Large intestine (tissue), 3 donors: Measurements from ENCODE around the gene ZBTB8A. TPM values are rescaled to one million over a fixed set of nuclear protein-coding genes. Genes with fewer than 3 reads are reported as not detected.
"Not testable (repeated sequence)": the region's sequence is repeated elsewhere in the genome, so short reads cannot be mapped to it uniquely, and the experiment has no call there.

Source experiments
- DNase-seq, 2 donors: peaks; one replicate each; pipeline versions ENCODE4 v3.0.0 to v3.0.0-alpha.2; 2013
- H3K27ac ChIP-seq: one replicate; pipeline ENCODE4 v1.5.1; 2013; ENCODE audit warnings: low read length
- H3K27me3 ChIP-seq: 2 replicates; pipeline ENCODE4 v1.6.1; 2013; ENCODE audit warnings: low read length; ENCODE audit not compliant: control insufficient read depth, insufficient read depth
- H3K36me3 ChIP-seq: 2 replicates; pipeline ENCODE4 v1.6.1; 2013; ENCODE audit warnings: low read length; ENCODE audit not compliant: control insufficient read depth, insufficient read depth
- H3K4me1 ChIP-seq: one replicate; pipeline ENCODE4 v1.6.1; 2013; ENCODE audit warnings: low read length; ENCODE audit not compliant: control insufficient read depth, insufficient read depth
- H3K4me3 ChIP-seq: one replicate; pipeline ENCODE4 v1.5.1; 2013; ENCODE audit warnings: low read length
- H3K9me3 ChIP-seq: one replicate; pipeline ENCODE4 v1.6.1; 2013; ENCODE audit warnings: mild to moderate bottlenecking, low read depth, low read length, moderate library complexity; ENCODE audit not compliant: control insufficient read depth
- WGBS: methylation state at CpG from one replicate; pipeline ENCODE4 v1.1.5; 2013; ENCODE audit warnings: low lambda C conversion rate; ENCODE audit not compliant: insufficient coverage; 5-methylcytosine and 5-hydroxymethylcytosine counted together
- polyA plus RNA-seq: library from polyadenylated mRNA; unstranded; fragments of 120-200 nt; gene quantifications from one replicate; pipeline ENCODE4 v1.2.1, GENCODE V29; 2013

ZBTB8A gene
- polyA plus RNA-seq, 1 donor, result 8.0 TPM

DNA sequence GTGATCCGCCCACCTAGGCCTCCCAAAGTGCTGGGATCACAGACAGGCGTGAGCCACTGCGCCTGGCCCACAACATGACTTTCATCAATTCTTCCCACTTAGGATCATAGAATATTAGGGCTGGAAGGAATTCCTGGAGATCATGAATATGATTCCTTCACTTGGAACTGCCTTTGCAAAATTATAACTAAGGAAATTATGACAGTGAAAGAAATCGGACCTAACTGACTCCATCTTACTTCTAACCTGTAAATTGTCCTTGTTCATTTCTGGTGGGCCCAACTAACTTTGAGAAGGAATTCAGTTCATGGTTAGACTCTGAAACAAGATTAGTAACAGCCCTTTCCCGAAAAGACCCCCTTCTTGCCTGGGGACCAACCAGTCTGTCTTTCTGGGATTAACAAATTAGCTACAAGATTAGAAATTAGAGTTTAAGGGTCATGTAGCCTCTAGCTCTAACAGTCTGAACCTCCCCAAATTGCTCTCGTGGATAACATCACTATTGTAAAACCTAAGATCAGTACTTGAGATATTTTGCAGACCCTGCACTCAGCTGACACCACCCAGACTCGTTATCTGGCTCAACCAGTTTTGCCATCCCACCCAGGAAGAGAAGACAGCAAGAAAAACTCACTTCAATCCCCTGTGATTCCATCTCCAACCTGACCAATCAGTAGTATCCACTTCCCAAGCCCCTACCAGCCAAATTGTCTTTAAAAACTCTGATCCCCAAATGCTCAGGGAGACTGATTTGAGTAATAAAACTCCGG is 96.5 kb downstream of the ZBTB8A start:
- Histone ChIP-seq H3K27ac (no peak overlapping the region), H3K4me3 (no peak overlapping the region), H3K27me3 (no peaks in the 10 kb centered on the region), H3K36me3 (peaks cover 17% of the 10 kb centered on the region), H3K4me1 (no peaks in the 10 kb centered on the region), H3K9me3 (no peaks in the 10 kb centered on the region)
- WGBS, result no CpG with 5 or more reads among the region's 8 CpGs
- DNase-seq, result no peak

DNA sequence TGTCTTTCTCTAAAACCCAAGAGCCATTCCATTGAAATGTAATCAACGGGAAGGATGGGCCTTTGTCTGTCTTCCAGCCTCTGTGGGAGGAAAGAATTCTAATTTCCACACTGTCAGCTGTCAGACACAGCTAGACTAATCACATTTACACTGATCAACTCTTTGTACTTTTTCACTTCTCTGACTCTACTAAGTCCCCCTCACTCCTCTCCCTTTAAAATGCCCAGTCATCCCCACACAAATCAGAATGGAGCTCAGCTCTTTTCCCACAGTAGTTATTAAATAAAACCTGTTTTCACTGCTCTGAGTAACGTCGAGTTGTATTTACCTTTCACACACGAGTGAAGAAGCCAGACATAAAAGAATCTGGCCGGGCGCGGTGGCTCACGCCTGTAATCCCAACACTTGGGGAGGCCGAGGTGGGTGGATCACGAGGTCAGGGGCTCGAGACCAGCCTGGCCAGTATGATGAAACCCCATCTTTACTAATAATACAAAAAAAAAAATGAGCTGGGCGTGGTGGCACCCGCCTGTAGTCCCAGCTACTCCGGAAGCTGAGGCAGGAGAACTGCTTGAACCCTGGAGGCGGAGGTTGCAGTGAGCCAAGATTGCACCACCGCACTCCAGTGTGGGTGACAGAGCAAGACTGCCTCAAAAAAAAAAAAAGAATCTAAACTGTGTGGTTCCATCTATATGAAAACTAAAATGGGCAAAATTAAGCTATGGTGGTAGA is 97.9 kb downstream of the ZBTB8A start:
- Histone ChIP-seq H3K27me3 (no peaks in the 10 kb centered on the region), H3K4me3 (no peak overlapping the region), H3K36me3 (peaks cover 15% of the 10 kb centered on the region), H3K9me3 (no peaks in the 10 kb centered on the region), H3K27ac (no peak overlapping the region), H3K4me1 (no peaks in the 10 kb centered on the region)
- 100% methylated on average over 1 of the region's 16 CpGs for WGBS
- no peak for DNase-seq

DNA sequence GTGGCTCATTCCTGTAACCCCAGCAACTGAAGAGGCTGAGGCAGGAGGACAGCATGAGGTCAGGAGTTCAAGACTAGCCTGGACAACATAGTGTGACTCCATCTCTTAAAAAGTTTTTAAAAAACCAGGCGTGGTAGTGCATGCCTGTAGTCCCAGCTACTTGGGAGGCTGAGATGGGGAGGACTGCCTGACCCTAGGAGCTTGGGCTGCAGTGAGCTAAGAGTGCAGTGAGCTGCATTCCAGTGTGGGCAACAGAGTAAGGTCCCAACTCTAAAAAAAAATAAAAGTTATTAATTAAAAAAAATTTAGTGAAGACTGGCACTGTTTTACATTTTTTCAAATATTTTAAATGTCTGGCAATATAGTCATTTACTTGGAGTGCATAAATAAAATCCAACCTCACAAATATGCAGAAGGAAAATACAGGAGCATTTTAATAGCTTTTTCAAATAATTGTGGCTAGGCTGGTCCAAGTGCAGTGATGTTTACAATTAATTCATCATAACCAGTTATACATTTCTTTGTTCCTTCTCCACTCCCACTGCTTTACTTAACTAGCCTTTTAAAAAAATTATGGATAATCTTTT is 100.4 kb downstream of the ZBTB8A start:
- H3K9me3 ChIP-seq, result no peaks in the 10 kb centered on the region
- peaks cover 6% of the 10 kb centered on the region for H3K36me3 ChIP-seq
- H3K27ac ChIP-seq, result no peak overlapping the region
- DNase-seq, result no peak
- no peaks in the 10 kb centered on the region for H3K4me1 ChIP-seq
- no peaks in the 10 kb centered on the region for H3K27me3 ChIP-seq
- no CpG with 5 or more reads among the region's 1 CpG for WGBS
- H3K4me3 ChIP-seq, result no peak overlapping the region

DNA sequence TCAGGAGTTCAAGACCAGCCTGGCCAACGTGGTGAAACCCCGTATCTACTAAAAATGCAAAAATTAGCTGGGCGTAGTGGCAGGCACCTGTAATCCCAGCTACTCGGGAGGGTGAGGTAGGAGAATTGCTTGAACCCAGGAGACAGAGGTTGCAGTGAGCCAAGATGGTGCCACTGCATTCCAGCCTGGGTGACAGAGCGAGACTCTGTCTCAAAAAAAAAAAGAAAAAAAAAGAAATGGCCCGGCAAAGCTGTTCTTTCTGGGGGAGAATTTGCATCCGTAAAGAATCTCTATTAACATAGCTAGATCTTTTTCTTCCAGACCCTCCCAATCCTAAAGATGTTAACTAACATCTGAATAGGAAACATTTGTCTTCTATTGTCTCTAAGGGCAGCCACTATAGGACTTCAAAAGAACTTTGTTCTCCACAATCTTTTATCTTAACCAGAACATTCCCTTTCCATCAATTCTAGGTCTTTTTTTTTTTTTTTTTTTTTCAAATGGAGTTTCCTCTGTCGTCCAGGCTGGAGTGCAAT is 103.1 kb downstream of the ZBTB8A start:
- not testable (repeated sequence) for DNase-seq, H3K4me1 ChIP-seq, H3K27me3 ChIP-seq, H3K9me3 ChIP-seq, H3K36me3 ChIP-seq, H3K4me3 ChIP-seq, H3K27ac ChIP-seq
- WGBS, result no CpG with 5 or more reads among the region's 8 CpGs

DNA sequence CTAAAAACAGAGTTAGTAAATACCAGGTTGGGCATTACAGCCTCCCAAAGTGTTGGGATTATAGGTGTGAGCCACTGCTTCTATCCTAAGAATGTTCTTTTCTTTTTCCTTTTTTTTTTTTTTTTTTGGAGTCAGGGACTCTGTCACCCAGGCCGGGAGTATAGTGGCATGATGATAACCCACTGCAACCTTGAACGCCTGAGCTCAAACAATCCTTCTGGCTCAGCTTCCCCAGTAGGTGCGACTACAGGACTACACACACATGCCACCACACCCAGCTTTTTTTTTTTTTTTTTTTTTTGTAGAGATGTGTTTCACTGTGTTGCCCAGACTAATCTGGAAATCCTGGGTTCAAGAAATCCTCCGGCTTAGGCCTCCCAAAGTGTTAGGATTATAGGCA is 105.2 kb downstream of the ZBTB8A start:
- WGBS, result no CpG with 5 or more reads among the region's 4 CpGs
- no peak for DNase-seq
- Histone ChIP-seq H3K9me3 (no peaks in the 10 kb centered on the region), H3K4me1 (no peaks in the 10 kb centered on the region), H3K4me3 (no peak overlapping the region), H3K27me3 (no peaks in the 10 kb centered on the region), H3K36me3 (peaks cover 5% of the 10 kb centered on the region), H3K27ac (no peak overlapping the region)

DNA sequence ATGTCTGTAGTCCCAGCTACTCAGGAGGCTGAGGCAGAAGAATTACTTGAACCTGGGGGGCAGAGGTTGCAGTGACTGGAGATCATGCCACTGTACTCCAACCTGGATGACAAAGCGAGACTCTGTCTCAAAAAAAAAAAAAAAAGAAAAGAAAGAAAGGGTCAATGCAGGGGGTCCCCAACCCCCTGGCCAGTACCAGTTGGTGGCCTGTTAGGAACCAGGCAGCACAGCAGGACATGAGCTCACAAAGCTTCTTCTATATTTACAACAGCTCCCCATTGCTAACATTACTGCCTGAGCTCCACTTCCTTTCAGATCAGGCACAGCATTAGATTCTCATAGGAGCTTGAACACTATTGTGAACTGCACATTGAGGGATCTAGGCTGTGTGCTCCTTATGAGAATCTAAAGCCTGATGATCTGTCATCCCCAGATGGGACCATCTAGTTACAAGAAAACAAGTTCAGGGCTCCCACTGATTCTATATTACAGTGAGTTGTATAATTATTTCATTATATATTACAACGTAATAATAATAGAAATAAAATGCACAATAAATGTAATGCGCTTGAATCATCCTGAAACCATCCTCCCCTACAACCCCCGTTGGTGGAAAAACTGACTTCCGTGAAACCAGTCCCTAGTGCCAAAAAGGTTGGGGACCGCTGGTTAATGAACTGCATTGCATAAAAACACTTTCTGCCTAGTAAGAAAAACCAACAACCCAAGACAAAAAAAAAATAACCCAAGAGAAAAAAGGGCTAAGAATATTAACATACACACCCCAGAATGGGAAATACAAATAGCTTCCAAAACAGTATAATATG is 108.3 kb downstream of the ZBTB8A start:
- Histone ChIP-seq H3K9me3 (no peaks in the 10 kb centered on the region), H3K4me1 (peaks cover 3% of the 10 kb centered on the region), H3K27ac (no peak overlapping the region), H3K4me3 (no peak overlapping the region), H3K27me3 (no peaks in the 10 kb centered on the region), H3K36me3 (peaks cover 9% of the 10 kb centered on the region)
- no peak for DNase-seq
- no CpG with 5 or more reads among the region's 6 CpGs for WGBS

DNA sequence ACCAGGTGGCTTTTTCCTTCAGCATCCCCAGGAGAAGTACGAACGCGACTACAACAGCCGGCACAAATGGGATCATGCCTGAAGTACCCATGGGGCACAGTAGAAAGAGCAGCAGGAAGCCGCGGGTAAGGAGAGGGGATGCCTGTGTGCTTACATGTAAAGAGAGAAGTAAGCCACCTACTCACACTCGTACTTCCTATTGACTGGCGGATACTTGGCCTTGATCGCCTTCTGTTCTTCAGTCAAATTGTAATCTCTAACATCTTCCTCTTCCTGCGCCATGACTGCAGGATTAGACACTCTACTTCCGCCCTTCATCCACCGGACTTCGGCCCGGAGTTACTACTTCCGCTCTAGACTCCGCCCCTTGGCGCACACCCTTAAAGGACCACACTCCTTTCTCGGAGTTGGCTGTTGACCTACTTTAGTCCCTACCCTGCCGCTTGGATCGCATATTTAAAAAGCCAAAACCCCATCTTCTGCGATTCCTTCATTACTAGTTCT is 111.1 kb downstream of the ZBTB8A start, which contains the start of gene ZBTB8OS:
TSS of gene ZBTB8OS (minus strand) at position 303 of the 504 bp plus-strand sequence. CDS start at position 282, 21 bp downstream.
- no CpG with 5 or more reads among the region's 21 CpGs for WGBS
- peak; percentile 93 to 95 for DNase-seq
- Histone ChIP-seq H3K4me1 (peaks cover 9% of the 10 kb centered on the region), H3K27ac (peak within 1 kb of the TSS; percentile 98), H3K36me3 (peaks cover 25% of the 10 kb centered on the region), H3K9me3 (no peaks in the 10 kb centered on the region), H3K27me3 (no peaks in the 10 kb centered on the region), H3K4me3 (peak within 1 kb of the TSS; percentile 74)

DNA sequence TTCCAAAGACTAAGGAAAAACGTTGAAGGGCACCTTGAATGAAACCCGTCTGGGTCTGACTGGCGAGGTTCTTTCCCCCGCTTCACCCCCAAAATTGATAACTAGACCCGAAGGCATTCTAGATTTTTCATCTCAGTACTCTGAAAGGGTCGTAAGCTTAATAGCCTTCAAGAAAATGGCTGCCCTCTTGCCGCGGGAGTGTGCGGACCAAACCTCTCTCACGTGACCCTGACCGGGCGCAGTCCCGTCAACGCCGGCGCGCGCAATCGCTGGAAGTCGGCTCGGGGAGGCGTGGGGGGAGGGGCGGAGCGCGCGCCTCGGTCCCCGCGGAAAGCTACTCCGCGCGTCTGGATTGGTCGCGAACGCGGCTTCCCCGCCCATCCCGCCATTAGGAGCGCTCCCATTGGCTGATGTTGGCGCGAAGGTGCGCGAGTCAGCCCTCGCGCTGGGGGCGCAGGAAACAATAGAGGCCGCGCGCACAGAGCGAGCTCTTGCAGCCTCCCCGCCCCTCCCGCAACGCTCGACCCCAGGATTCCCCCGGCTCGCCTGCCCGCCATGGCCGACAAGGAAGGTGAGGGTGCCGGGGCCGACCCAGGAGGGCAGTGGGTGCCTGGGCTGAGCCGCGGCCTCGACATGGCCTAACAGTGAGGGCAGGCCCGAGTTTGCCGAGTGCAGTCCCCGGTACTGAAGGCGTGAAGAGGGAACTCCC is 111.7 kb downstream of the ZBTB8A start, which contains the start of gene RBBP4:
TSS of gene RBBP4 (plus strand) at position 457 of the 709 bp plus-strand sequence. CDS start at position 556, 99 bp downstream.
- WGBS, result no CpG with 5 or more reads among the region's 67 CpGs
- Histone ChIP-seq H3K36me3 (peaks cover 28% of the 10 kb centered on the region), H3K4me1 (peaks cover 9% of the 10 kb centered on the region), H3K4me3 (peak within 1 kb of the TSS; percentile 74), H3K9me3 (no peaks in the 10 kb centered on the region), H3K27ac (peak within 1 kb of the TSS; percentile 98), H3K27me3 (no peaks in the 10 kb centered on the region)
- peak; percentile 98 to 99 for DNase-seq

DNA sequence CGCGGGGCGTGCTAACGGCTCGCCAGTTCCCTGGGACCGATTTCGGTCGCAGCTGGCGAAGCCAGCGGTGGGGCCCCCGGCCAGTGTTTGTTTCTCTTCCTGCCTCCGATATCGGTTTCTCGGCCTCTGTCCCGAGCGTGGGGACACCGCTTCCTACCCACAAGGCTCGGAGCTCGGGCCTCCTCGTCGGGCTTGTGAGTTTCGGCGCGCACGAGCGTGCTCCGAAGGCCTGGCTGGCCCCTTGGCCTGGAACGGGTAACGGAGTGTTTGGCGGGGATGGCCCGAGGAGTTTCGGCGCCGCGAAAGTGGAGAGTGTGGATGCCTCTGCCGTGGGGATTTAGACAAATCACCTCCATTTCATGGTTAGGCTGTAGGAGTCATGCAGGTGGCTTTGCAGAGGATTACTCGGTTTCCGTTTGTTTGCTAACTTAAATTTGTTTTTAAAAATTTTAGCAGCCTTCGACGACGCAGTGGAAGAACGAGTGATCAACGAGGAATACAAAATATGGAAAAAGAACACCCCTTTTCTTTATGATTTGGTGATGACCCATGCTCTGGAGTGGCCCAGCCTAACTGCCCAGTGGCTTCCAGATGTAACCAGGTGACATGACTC is 112.3 kb downstream of the ZBTB8A start:
- peak overlapping the region; percentile 74 for H3K4me3 ChIP-seq
- H3K9me3 ChIP-seq, result no peaks in the 10 kb centered on the region
- H3K36me3 ChIP-seq, result peaks cover 28% of the 10 kb centered on the region
- H3K4me1 ChIP-seq, result peaks cover 9% of the 10 kb centered on the region
- no peak for DNase-seq
- H3K27me3 ChIP-seq, result no peaks in the 10 kb centered on the region
- no CpG with 5 or more reads among the region's 43 CpGs for WGBS
- H3K27ac ChIP-seq, result peak overlapping the region; percentile 98
